Measurements from ENCODE around the gene KRT77.

DNA sequence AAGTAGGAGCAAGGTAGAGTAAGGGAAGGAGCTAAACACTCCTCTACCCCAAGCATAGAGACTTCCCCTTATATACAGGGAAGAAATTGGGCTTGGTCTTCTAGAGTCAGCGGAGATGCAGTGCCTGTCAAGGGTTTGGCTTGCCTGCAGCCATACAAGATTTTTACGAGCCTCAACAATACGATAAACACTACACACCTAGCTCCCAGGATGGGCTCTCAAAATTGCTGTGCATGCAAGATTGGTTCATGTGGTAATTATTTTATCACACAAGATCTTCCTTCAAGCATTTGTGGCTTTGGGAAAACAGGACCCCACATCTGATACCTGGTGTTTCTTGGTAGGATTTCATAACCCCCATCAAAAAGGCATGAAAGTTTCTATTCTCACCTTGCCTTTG lies 23.0 kb downstream of the KRT77 start, which contains the start of gene KRT1:
- TF ChIP-seq, protein P1, sequence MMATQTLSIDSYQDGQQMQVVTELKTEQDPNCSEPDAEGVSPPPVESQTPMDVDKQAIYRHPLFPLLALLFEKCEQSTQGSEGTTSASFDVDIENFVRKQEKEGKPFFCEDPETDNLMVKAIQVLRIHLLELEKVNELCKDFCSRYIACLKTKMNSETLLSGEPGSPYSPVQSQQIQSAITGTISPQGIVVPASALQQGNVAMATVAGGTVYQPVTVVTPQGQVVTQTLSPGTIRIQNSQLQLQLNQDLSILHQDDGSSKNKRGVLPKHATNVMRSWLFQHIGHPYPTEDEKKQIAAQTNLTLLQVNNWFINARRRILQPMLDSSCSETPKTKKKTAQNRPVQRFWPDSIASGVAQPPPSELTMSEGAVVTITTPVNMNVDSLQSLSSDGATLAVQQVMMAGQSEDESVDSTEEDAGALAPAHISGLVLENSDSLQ (IDR thresholded peaks at IDR 0.05), result no peak
- no peak for TF ChIP-seq SUZ12 (IDR thresholded peaks at IDR 0.05)
- no peak for TF ChIP-seq SP1 (IDR thresholded peaks at IDR 0.05)
- TF ChIP-seq FOXM1 (IDR thresholded peaks at IDR 0.05; ENCODE audit: borderline replicate concordance), result no peak
- TF ChIP-seq ARNT (IDR thresholded peaks at IDR 0.05), result no peak
